GM12878 (cell line): ENCODE data around the gene DNAJC27. TPM values are rescaled to one million over a fixed set of nuclear protein-coding genes. Genes with fewer than 3 reads are reported as not detected.

ENCODE experiments used
- ATAC-seq: fragments of 200-7000 bp; cut with Tn5 transposase; 3 replicates; pipeline ENCODE4 v1.9.1; 2020; ENCODE audit warnings: mild to moderate bottlenecking, moderate library complexity
- BruUV-seq: library from RNA; stranded (reverse); fragments of 400-500 nt; replicated peaks from 2 replicates; lab custom pipeline; 2021; lab: Mats Ljungman, UMichigan
- CTCF ChIA-PET: fragments of 300-600 bp; sonication (Branson Sonifier 250); formaldehyde crosslinking; extraction: SDS; loops from one replicate; lab custom pipeline; 2021; ENCODE audit warnings: inconsistent platforms; lab: Yijun Ruan, JAX
- POLR2A ChIA-PET: fragments of 350-600 bp; formaldehyde crosslinking; extraction: SDS; loops from one replicate; lab custom pipeline; 2021; ENCODE audit warnings: inconsistent platforms; lab: Charles Lee
- RAD21 ChIA-PET: fragments of 300-600 bp; sonication (Branson Sonifier 250); formaldehyde crosslinking; loops from one replicate; lab custom pipeline; 2023; ENCODE audit warnings: antibody characterized with exemption; ENCODE audit not compliant: unreplicated experiment; lab: Charles Lee
- SMC1A ChIA-PET: fragments of 300-600 bp; sonication (Branson Sonifier 250); formaldehyde crosslinking; loops from one replicate; lab custom pipeline; 2023; ENCODE audit not compliant: unreplicated experiment, uncharacterized antibody; lab: Charles Lee
- DNase-seq: peaks from one replicate; pipeline ENCODE4 v3.0.0-alpha.2; 2011; ENCODE audit warnings: low read depth, low spot score
- FAIRE-seq: peaks from 3 replicates; lab custom pipeline; 2011; peaks lifted over from hg19 to GRCh38; lab: Jason Lieb, UNC
- H2AFZ ChIP-seq: 2 replicates; pipeline ENCODE4 v1.6.0; 2011; ENCODE audit warnings: low read depth, low read length, control low read depth; ENCODE audit not compliant: control insufficient read depth
- H3K27ac ChIP-seq: 2 replicates; pipeline ENCODE4 v1.5.1; 2011; ENCODE audit warnings: control low read depth; ENCODE audit not compliant: control insufficient read depth, insufficient read depth
- H3K27me3 ChIP-seq, 2 experiments: replicated peaks in 1 of 2; 2 replicates each; pipeline versions ENCODE4 v1.6.0 to v1.6.1; 2011; ENCODE audit warnings: low read length in 1 of 2; ENCODE audit not compliant: control insufficient read depth in 2 of 2, insufficient read depth in 2 of 2
- H3K36me3 ChIP-seq, 2 experiments: 2 replicates each; pipeline ENCODE4 v1.5.1; 2011; ENCODE audit warnings: low read length in 1 of 2; ENCODE audit not compliant: control insufficient read depth in 2 of 2, insufficient read depth in 2 of 2
- H3K4me1 ChIP-seq: 2 replicates; pipeline ENCODE4 v1.6.1; 2011; ENCODE audit warnings: mild to moderate bottlenecking, low read length, moderate library complexity, mixed read lengths; ENCODE audit not compliant: control insufficient read depth, insufficient read depth
- H3K4me2 ChIP-seq: 2 replicates; pipeline ENCODE4 v1.6.0; 2011; ENCODE audit warnings: control low read depth; ENCODE audit not compliant: control insufficient read depth, insufficient read depth
- H3K4me3 ChIP-seq: fragments of 200-600 bp; sonication (generic); 2 replicates; pipeline ENCODE4 v1.5.1; 2016
- H3K79me2 ChIP-seq: 2 replicates; pipeline ENCODE4 v1.6.0; 2011; ENCODE audit warnings: low read length; ENCODE audit not compliant: control insufficient read depth, insufficient read depth
- H3K9ac ChIP-seq: 2 replicates; pipeline ENCODE4 v1.8.0; 2011; ENCODE audit warnings: low read length, control low read depth, mixed read lengths; ENCODE audit not compliant: control insufficient read depth, insufficient read depth
- H3K9me3 ChIP-seq: replicated peaks from 3 replicates; pipeline ENCODE4 v1.5.1; 2011; ENCODE audit warnings: mild to moderate bottlenecking, low read length; ENCODE audit not compliant: control insufficient read depth, insufficient read depth
- H4K20me1 ChIP-seq: 2 replicates; pipeline ENCODE4 v1.6.0; 2011; ENCODE audit not compliant: control insufficient read depth, insufficient read depth
- BMI1 ChIP-seq: fragments of 450-650 bp; IDR thresholded peaks from 2 replicates; pipeline ENCODE4 v1.6.1; 2016; ENCODE audit warnings: mild to moderate bottlenecking, moderate library complexity, borderline replicate concordance
- JUNB ChIP-seq: IDR thresholded peaks from 2 replicates; pipeline ENCODE4 v1.6.1; 2016; ENCODE audit warnings: antibody characterized with exemption, mild to moderate bottlenecking
- MYC ChIP-seq: IDR thresholded peaks from 2 replicates; pipeline ENCODE4 v1.6.1; 2011; ENCODE audit warnings: mild to moderate bottlenecking, low read length, moderate library complexity, inconsistent platforms; ENCODE audit not compliant: insufficient read depth, insufficient replicate concordance, insufficient read length, severe bottlenecking
- NR2C2 ChIP-seq: IDR thresholded peaks from 2 replicates; pipeline ENCODE4 v1.6.1; 2011; ENCODE audit warnings: borderline replicate concordance, low read depth; ENCODE audit not compliant: control insufficient read depth, insufficient read length
- PAX5 ChIP-seq: IDR thresholded peaks from 2 replicates; pipeline ENCODE4 v1.6.1; 2011; ENCODE audit warnings: low read depth, low read length, borderline replicate concordance
- SIN3A ChIP-seq: IDR thresholded peaks from 2 replicates; pipeline ENCODE4 v1.6.1; 2012; ENCODE audit warnings: low read depth, low read length, improper control_type of control experiment
- SREBF2 ChIP-seq: IDR thresholded peaks from 2 replicates; pipeline ENCODE4 v1.6.1; 2012; ENCODE audit warnings: mild to moderate bottlenecking, low read length
- WGBS: methylation state at CpG from one replicate; pipeline ENCODE4 v1.1.6; 2016; ENCODE audit warnings: low lambda C conversion rate; ENCODE audit not compliant: insufficient replicate concordance, insufficient coverage; ENCODE audit errors: missing lambda C conversion rate; 5-methylcytosine and 5-hydroxymethylcytosine counted together
- in situ Hi-C: fragments of 300-500 bp; cut with MboI; formaldehyde crosslinking; loops from 9 replicates; pipeline ENCODE4 v1.14.3; 2018; ENCODE audit warnings: mixed read lengths
- intact Hi-C: fragments of 100-400 bp; cut with micrococcal nuclease; formaldehyde crosslinking; loops from one replicate; pipeline ENCODE4 v1.14.2; 2022; ENCODE audit not compliant: unreplicated experiment
- polyA plus RNA-seq, 11 experiments: library from polyadenylated mRNA; depleted of rRNA in 4 of 11; unstranded in 6 of 11; stranded (reverse) in 5 of 11; fragments of >200 nt; fragmentation: Nextera tagmentation in 4 of 11; fragmentation: Illumina TruSeq in 1 of 11; extraction: Ambion mirVana in 4 of 11; extraction: Trizol in 1 of 11; gene quantifications; 1 replicate in 1 of 11; 2 replicates in 10 of 11; pipeline versions ENCODE4 v1.2.1 to v1.2.3, GENCODE V29; 2011 to 2016; ENCODE audit warnings: inconsistent platforms in 2 of 11, missing spikeins in 2 of 11, low read depth in 1 of 11
- total RNA-seq, 4 experiments: library from RNA; depleted of rRNA in 3 of 4; stranded (reverse); fragments of >200 nt in 3 of 4; fragmentation: Illumina TruSeq in 1 of 4; extraction: Trizol in 1 of 4; gene quantifications; 2 replicates each; pipeline versions ENCODE4 v1.2.1 to v1.2.3, GENCODE V29; 2013 to 2021
- TF ChIP-seq, protein P1 (sequence below): fragments of 450-650 bp; IDR thresholded peaks from 2 replicates; pipeline ENCODE4 v1.6.1; 2017; ENCODE audit warnings: mild to moderate bottlenecking, moderate library complexity
- TF ChIP-seq, protein P2 (sequence below): fragments of 450-650 bp; IDR thresholded peaks from 2 replicates; pipeline ENCODE4 v1.6.1; 2017; ENCODE audit warnings: mild to moderate bottlenecking, low read depth, inconsistent platforms; ENCODE audit not compliant: poor library complexity, severe bottlenecking
- TF ChIP-seq, protein P3 (sequence below): fragments of 450-650 bp; formaldehyde crosslinking; IDR thresholded peaks from 2 replicates; pipeline ENCODE4 v1.4.0; 2022; ENCODE audit warnings: mild to moderate bottlenecking, moderate library complexity
- TF ChIP-seq, protein P4 (sequence below): fragments of 450-650 bp; conservative IDR thresholded peaks from 2 replicates; pipeline ENCODE4 v1.6.1; 2017; ENCODE audit warnings: mild to moderate bottlenecking, moderate library complexity

The DNAJC27 gene
- total and polyA plus RNA-seq, 10 of the 15 experiments (the other 5 are each of a cell fraction or from before 2014, with no cell fraction given): 0.95 to 9.6 (median 3.7) TPM

DNA sequence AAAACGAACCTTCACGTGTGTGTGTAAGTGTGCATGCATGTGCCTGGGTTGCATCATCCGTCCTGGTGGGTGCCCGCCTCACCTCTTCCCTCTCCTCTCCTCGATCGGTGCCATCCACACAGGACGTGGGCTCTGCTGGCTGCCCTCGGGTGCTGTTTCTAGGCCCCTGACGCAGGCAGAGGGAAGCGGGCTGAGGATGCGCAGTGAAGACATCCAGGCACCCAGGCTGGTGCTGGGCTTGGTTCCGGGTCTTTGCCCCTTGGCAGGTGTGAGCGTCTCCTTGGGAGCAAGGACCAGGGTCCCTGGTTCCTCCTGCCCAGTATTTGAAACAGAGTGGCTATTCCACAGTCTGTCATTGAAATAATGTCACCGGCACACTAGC lies 45.5 kb downstream of the DNAJC27 start (continued):
- TF ChIP-seq, protein P1, sequence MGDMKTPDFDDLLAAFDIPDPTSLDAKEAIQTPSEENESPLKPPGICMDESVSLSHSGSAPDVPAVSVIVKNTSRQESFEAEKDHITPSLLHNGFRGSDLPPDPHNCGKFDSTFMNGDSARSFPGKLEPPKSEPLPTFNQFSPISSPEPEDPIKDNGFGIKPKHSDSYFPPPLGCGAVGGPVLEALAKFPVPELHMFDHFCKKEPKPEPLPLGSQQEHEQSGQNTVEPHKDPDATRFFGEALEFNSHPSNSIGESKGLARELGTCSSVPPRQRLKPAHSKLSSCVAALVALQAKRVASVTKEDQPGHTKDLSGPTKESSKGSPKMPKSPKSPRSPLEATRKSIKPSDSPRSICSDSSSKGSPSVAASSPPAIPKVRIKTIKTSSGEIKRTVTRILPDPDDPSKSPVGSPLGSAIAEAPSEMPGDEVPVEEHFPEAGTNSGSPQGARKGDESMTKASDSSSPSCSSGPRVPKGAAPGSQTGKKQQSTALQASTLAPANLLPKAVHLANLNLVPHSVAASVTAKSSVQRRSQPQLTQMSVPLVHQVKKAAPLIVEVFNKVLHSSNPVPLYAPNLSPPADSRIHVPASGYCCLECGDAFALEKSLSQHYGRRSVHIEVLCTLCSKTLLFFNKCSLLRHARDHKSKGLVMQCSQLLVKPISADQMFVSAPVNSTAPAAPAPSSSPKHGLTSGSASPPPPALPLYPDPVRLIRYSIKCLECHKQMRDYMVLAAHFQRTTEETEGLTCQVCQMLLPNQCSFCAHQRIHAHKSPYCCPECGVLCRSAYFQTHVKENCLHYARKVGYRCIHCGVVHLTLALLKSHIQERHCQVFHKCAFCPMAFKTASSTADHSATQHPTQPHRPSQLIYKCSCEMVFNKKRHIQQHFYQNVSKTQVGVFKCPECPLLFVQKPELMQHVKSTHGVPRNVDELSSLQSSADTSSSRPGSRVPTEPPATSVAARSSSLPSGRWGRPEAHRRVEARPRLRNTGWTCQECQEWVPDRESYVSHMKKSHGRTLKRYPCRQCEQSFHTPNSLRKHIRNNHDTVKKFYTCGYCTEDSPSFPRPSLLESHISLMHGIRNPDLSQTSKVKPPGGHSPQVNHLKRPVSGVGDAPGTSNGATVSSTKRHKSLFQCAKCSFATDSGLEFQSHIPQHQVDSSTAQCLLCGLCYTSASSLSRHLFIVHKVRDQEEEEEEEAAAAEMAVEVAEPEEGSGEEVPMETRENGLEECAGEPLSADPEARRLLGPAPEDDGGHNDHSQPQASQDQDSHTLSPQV: no peak
- TF ChIP-seq, protein P2, sequence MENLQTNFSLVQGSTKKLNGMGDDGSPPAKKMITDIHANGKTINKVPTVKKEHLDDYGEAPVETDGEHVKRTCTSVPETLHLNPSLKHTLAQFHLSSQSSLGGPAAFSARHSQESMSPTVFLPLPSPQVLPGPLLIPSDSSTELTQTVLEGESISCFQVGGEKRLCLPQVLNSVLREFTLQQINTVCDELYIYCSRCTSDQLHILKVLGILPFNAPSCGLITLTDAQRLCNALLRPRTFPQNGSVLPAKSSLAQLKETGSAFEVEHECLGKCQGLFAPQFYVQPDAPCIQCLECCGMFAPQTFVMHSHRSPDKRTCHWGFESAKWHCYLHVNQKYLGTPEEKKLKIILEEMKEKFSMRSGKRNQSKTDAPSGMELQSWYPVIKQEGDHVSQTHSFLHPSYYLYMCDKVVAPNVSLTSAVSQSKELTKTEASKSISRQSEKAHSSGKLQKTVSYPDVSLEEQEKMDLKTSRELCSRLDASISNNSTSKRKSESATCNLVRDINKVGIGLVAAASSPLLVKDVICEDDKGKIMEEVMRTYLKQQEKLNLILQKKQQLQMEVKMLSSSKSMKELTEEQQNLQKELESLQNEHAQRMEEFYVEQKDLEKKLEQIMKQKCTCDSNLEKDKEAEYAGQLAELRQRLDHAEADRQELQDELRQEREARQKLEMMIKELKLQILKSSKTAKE: no peak
- TF ChIP-seq PAX5 (no peak), SREBF2 (no peak), MYC (no peak), JUNB (no peak)

DNA sequence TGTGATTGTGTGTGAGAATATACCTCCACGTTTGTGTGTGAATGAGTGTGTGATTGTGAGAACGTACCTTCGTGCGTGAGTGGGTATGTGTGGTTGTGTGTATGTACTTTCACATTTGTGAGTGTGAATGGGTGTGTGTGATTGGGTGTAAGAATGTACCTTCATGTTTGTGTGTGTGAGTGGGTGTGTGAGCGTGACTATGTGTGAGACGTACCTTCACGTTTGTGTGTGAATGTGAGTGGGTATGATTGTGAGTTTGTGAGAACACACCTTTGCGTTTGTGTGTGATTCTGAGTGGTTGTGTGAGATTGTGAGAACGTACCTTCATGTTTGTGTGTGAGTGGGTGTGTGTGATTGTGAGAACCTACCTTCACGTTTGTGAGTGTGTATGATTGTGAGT lies 45.9 kb downstream of the DNAJC27 start:
- no peak overlapping the region for H2AFZ ChIP-seq
- WGBS: 97% methylated on average over 10 of the region's 10 CpGs
- FAIRE-seq (no peak), ATAC-seq (no peak), DNase-seq (no peak)
- RAD21 ChIA-PET: no interaction called here
- no peak overlapping the region for H3K27ac ChIP-seq
- no peak overlapping the region for H3K4me2 ChIP-seq
- SMC1A ChIA-PET: no interaction called here
- in situ Hi-C loops (no loop called here), intact Hi-C loops (no loop called here)
- no peak overlapping the region for H3K4me3 ChIP-seq
- H4K20me1 ChIP-seq: no peaks in the 10 kb centered on the region
- H3K4me1 ChIP-seq: peaks cover 24% of the 10 kb centered on the region
- POLR2A ChIA-PET: no interaction called here
- no peaks in the 10 kb centered on the region for H3K9me3 ChIP-seq
- CTCF ChIA-PET: no interaction called here
- BruUV-seq: no TSS peak
- H3K36me3 ChIP-seq: no peaks in the 10 kb centered on the region
- H3K27me3 ChIP-seq: no peaks in the 10 kb centered on the region
- H3K9ac ChIP-seq: no peak overlapping the region
- H3K79me2 ChIP-seq: no peaks in the 10 kb centered on the region
- TF ChIP-seq, protein P3, sequence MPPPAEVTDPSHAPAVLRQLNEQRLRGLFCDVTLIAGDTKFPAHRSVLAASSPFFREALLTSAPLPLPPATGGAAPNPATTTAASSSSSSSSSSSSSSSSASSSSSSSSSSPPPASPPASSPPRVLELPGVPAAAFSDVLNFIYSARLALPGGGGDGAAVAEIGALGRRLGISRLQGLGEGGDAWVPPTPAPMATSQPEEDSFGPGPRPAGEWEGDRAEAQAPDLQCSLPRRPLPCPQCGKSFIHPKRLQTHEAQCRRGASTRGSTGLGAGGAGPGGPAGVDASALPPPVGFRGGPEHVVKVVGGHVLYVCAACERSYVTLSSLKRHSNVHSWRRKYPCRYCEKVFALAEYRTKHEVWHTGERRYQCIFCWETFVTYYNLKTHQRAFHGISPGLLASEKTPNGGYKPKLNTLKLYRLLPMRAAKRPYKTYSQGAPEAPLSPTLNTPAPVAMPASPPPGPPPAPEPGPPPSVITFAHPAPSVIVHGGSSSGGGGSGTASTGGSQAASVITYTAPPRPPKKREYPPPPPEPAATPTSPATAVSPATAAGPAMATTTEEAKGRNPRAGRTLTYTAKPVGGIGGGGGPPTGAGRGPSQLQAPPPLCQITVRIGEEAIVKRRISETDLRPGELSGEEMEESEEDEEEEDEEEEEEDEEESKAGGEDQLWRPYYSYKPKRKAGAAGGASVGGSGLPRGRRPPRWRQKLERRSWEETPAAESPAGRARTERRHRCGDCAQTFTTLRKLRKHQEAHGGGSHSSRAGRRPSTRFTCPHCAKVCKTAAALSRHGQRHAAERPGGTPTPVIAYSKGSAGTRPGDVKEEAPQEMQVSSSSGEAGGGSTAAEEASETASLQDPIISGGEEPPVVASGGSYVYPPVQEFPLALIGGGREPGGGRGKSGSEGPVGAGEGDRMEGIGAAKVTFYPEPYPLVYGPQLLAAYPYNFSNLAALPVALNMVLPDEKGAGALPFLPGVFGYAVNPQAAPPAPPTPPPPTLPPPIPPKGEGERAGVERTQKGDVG: no peak
- TF ChIP-seq BMI1 (no peak), NR2C2 (no peak), SIN3A (no peak)
- TF ChIP-seq, protein P4, sequence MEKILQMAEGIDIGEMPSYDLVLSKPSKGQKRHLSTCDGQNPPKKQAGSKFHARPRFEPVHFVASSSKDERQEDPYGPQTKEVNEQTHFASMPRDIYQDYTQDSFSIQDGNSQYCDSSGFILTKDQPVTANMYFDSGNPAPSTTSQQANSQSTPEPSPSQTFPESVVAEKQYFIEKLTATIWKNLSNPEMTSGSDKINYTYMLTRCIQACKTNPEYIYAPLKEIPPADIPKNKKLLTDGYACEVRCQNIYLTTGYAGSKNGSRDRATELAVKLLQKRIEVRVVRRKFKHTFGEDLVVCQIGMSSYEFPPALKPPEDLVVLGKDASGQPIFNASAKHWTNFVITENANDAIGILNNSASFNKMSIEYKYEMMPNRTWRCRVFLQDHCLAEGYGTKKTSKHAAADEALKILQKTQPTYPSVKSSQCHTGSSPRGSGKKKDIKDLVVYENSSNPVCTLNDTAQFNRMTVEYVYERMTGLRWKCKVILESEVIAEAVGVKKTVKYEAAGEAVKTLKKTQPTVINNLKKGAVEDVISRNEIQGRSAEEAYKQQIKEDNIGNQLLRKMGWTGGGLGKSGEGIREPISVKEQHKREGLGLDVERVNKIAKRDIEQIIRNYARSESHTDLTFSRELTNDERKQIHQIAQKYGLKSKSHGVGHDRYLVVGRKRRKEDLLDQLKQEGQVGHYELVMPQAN: no peak
